HepG2 (cell line): Measurements from ENCODE around the gene GPATCH2. TPM values are rescaled to one million over a fixed set of nuclear protein-coding genes. Genes with fewer than 3 reads are reported as not detected.

Experiments
- ATAC-seq: fragments of 200-7000 bp; cut with Tn5 transposase; 3 replicates; pipeline ENCODE4 v1.9.1; 2020; ENCODE audit warnings: mild to moderate bottlenecking, moderate library complexity
- BruUV-seq: library from RNA; stranded (reverse); fragments of 400-500 nt; replicated peaks from 2 replicates; lab custom pipeline; 2021; lab: Mats Ljungman, UMichigan
- CTCF ChIA-PET: fragments of 300-600 bp; formaldehyde crosslinking; extraction: SDS; loops from one replicate; lab custom pipeline; 2021; ENCODE audit warnings: low total read pairs, inconsistent platforms, low intra/inter-chr PET ratio; lab: Yijun Ruan, JAX
- POLR2A ChIA-PET: fragments of 350-600 bp; sonication (Branson Sonifier 250); formaldehyde crosslinking; loops from one replicate; lab custom pipeline; 2020; ENCODE audit warnings: antibody characterized with exemption, inconsistent platforms; lab: Yijun Ruan, JAX
- DNase-seq: peaks from one replicate; pipeline ENCODE4 v3.0.0-alpha.2; 2015; ENCODE audit warnings: low spot score
- FAIRE-seq: peaks from 3 replicates; lab custom pipeline; 2011; peaks lifted over from hg19 to GRCh38; lab: Jason Lieb, UNC
- H2AFZ ChIP-seq: one replicate; pipeline ENCODE4 v1.6.1; 2011; ENCODE audit warnings: low read length, inconsistent platforms
- H3K27ac ChIP-seq: fragments of 300-600 bp; 3 replicates; pipeline ENCODE4 v1.8.0; 2011; ENCODE audit warnings: mixed run types, mild to moderate bottlenecking, mixed read lengths, low read length, inconsistent platforms; ENCODE audit not compliant: insufficient read depth; ENCODE audit errors: extremely low read length
- H3K27me3 ChIP-seq, 2 experiments: fragments of 200-600 bp in 1 of 2; 2 replicates in 1 of 2; 3 replicates in 1 of 2; pipeline versions ENCODE4 v1.6.0 to v1.8.0; 2011; ENCODE audit warnings: low read length in 2 of 2, mild to moderate bottlenecking in 2 of 2, moderate library complexity in 2 of 2, inconsistent platforms in 1 of 2; ENCODE audit not compliant: insufficient read depth in 2 of 2, control insufficient read depth in 1 of 2
- H3K36me3 ChIP-seq, 2 experiments: fragments of 200-600 bp in 1 of 2; replicated peaks in 1 of 2; 2 replicates in 1 of 2; 3 replicates in 1 of 2; pipeline versions ENCODE4 v1.5.1 to v1.8.0; 2011; ENCODE audit warnings: low read length in 2 of 2, inconsistent platforms in 1 of 2; ENCODE audit not compliant: insufficient read depth in 2 of 2, control insufficient read depth in 1 of 2
- H3K4me1 ChIP-seq: 2 replicates; pipeline ENCODE4 v1.5.1; 2012; ENCODE audit warnings: low read length, inconsistent platforms; ENCODE audit not compliant: insufficient read depth
- H3K4me2 ChIP-seq: 2 replicates; pipeline ENCODE4 v1.6.0; 2011; ENCODE audit warnings: low read depth, low read length, inconsistent platforms
- H3K4me3 ChIP-seq, 3 experiments: fragments of 200-600 bp in 1 of 3; sonication (generic), shearing (Covaris generic) in 1 of 3; replicated peaks in 1 of 3; 2 replicates each; pipeline ENCODE4 v1.5.1; 2011 to 2016; ENCODE audit warnings: low read length in 3 of 3, inconsistent platforms in 2 of 3, low read depth in 2 of 3, mild to moderate bottlenecking in 2 of 3, control low read depth in 1 of 3, mixed read lengths in 1 of 3; ENCODE audit not compliant: insufficient read depth in 1 of 3
- H3K79me2 ChIP-seq: one replicate; pipeline ENCODE4 v1.6.1; 2011; ENCODE audit warnings: low read length, inconsistent platforms; ENCODE audit not compliant: insufficient read depth
- H3K9ac ChIP-seq: 2 replicates; pipeline ENCODE4 v1.6.0; 2011; ENCODE audit warnings: mild to moderate bottlenecking, low read depth, low read length, inconsistent platforms; ENCODE audit not compliant: insufficient read depth
- H3K9me3 ChIP-seq: 2 replicates; pipeline ENCODE4 v1.5.1; 2012; ENCODE audit warnings: mild to moderate bottlenecking, low read length
- H4K20me1 ChIP-seq: 2 replicates; pipeline ENCODE4 v1.6.0; 2011; ENCODE audit warnings: inconsistent platforms, mild to moderate bottlenecking, low read length, moderate library complexity; ENCODE audit not compliant: insufficient read depth
- AGO2 ChIP-seq: fragments of 200-400 bp; formaldehyde crosslinking; optimal IDR thresholded peaks from 2 replicates; pipeline ENCODE3; 2017; ENCODE audit warnings: mild to moderate bottlenecking, low read depth, low read length, moderate library complexity
- CEBPB ChIP-seq: IDR thresholded peaks from 2 replicates; pipeline ENCODE4 v1.6.1; 2011; ENCODE audit warnings: low read depth, low read length, improper control_type of control experiment, borderline replicate concordance
- FOXM1 ChIP-seq: sonication (generic); formaldehyde crosslinking; IDR thresholded peaks from 2 replicates; pipeline ENCODE4 v1.5.0; 2020; ENCODE audit warnings: missing genetic modification reagents
- GABPA ChIP-seq, 2 experiments: IDR thresholded peaks; 2 replicates each; pipeline ENCODE4 v1.6.1; 2011 to 2016; ENCODE audit warnings: low read depth in 2 of 2, low read length in 1 of 2, missing biosample characterization in 1 of 2, missing genetic modification characterization in 1 of 2
- MBD4 ChIP-seq: IDR thresholded peaks from 2 replicates; pipeline ENCODE4 v1.6.1; 2012; ENCODE audit warnings: low read length, inconsistent platforms, borderline replicate concordance
- MTA1 ChIP-seq: sonication (generic); formaldehyde crosslinking; IDR thresholded peaks from 2 replicates; pipeline ENCODE4 v1.4.0; 2020; ENCODE audit warnings: missing genetic modification reagents, mild to moderate bottlenecking, borderline replicate concordance
- NPAS2 ChIP-seq: sonication (generic); formaldehyde crosslinking; IDR thresholded peaks from 2 replicates; pipeline ENCODE4 v1.8.0; 2022; ENCODE audit warnings: mild to moderate bottlenecking, missing genetic modification reagents, borderline replicate concordance
- PTBP1 ChIP-seq: fragments of 200-400 bp; formaldehyde crosslinking; IDR thresholded peaks from 2 replicates; pipeline ENCODE4 v1.6.1; 2018; ENCODE audit warnings: low read length, low read depth; ENCODE audit not compliant: poor library complexity, severe bottlenecking
- SSRP1 ChIP-seq: IDR thresholded peaks from 2 replicates; pipeline ENCODE4 v1.6.1; 2016; ENCODE audit warnings: control low read depth
- TBX3 ChIP-seq: fragments of 450-650 bp; IDR thresholded peaks from 2 replicates; pipeline ENCODE4 v1.6.1; 2017; ENCODE audit warnings: antibody characterized with exemption, mild to moderate bottlenecking, inconsistent platforms, borderline replicate concordance
- ZBTB4 ChIP-seq: sonication (generic); formaldehyde crosslinking; IDR thresholded peaks from 2 replicates; pipeline ENCODE4 v1.4.0; 2020; ENCODE audit warnings: missing genetic modification reagents, mild to moderate bottlenecking, borderline replicate concordance
- ZNF761 ChIP-seq: sonication (generic); formaldehyde crosslinking; conservative IDR thresholded peaks from 2 replicates; pipeline ENCODE4 v1.4.0; 2020; ENCODE audit warnings: mild to moderate bottlenecking, missing genetic modification reagents
- ZNF816 ChIP-seq: sonication (generic); formaldehyde crosslinking; IDR thresholded peaks from 2 replicates; pipeline ENCODE4 v1.8.0; 2022; ENCODE audit warnings: missing genetic modification reagents, mild to moderate bottlenecking, borderline replicate concordance
- ZSCAN9 ChIP-seq: IDR thresholded peaks from 2 replicates; pipeline ENCODE4 v1.6.1; 2016; ENCODE audit warnings: borderline replicate concordance
- WGBS: methylation state at CpG from one replicate; pipeline ENCODE4 v1.1.6; 2017; ENCODE audit warnings: low lambda C conversion rate; 5-methylcytosine and 5-hydroxymethylcytosine counted together
- in situ Hi-C: cut with HindIII; loops from 2 replicates; pipeline ENCODE4 v1.10.0; 2017; ENCODE audit warnings: low pct_unique_long_range_greater_than_20kb; ENCODE audit not compliant: extremely low pct_ligation_motif_present
- intact Hi-C: fragments of 100-400 bp; cut with micrococcal nuclease; formaldehyde crosslinking; loops from one replicate; pipeline ENCODE4 v1.10.0; 2022; ENCODE audit not compliant: unreplicated experiment
- polyA plus RNA-seq, 8 experiments: library from polyadenylated mRNA; depleted of rRNA in 3 of 8; stranded (reverse) in 7 of 8; unstranded in 1 of 8; fragments of >200 nt; fragmentation: Illumina TruSeq in 4 of 8; extraction: Trizol in 4 of 8; gene quantifications; 2 replicates each; pipeline versions ENCODE4 v1.2.1 to v1.2.3, GENCODE V29; 2011 to 2016; ENCODE audit warnings: low read depth in 4 of 8, missing spikeins in 1 of 8, mixed read lengths in 1 of 8; ENCODE audit not compliant: insufficient read depth in 1 of 8
- total RNA-seq, 5 experiments: library from RNA; depleted of rRNA; stranded (reverse); fragments of >200 nt; fragmentation: Illumina TruSeq; extraction: Trizol; gene quantifications; 2 replicates each; pipeline ENCODE4 v1.2.3, GENCODE V29; 2016; ENCODE audit warnings: low read depth in 1 of 5
- TF ChIP-seq, protein P1 (sequence below): IDR thresholded peaks from 2 replicates; pipeline ENCODE4 v1.6.1; 2016; ENCODE audit warnings: low read depth, borderline replicate concordance

Gene GPATCH2
- total and polyA plus RNA-seq, 2 of the 13 experiments (the other 11 are each of a cell fraction or from before 2014, with no cell fraction given) = 3.5 to 15.7 TPM

GRCh38 chr1:217622042-217622441, 8.8 kb downstream of the GPATCH2 start:
- Histone ChIP-seq H3K4me2 (no peak overlapping the region), H2AFZ (no peak overlapping the region), H4K20me1 (no peaks in the 10 kb centered on the region), H3K9me3 (no peaks in the 10 kb centered on the region), H3K36me3 (peaks cover 0 to 8% of the 10 kb centered on the region in 2 experiments; a peak in 3 of 5 replicates), H3K27me3 (no peaks in the 10 kb centered on the region), H3K79me2 (peaks cover 10% of the 10 kb centered on the region), H3K4me1 (peaks cover 10% of the 10 kb centered on the region), H3K4me3 (no peak overlapping the region), H3K9ac (no peak overlapping the region), H3K27ac (no peak overlapping the region)
- ChIA-PET CTCF (no interaction called here), POLR2A (interaction anchor here (1.2 kb wide), 1 partner anchor 9 kb away, joined by 3 read pairs; the partner anchor contains the start of genes GPATCH2 and SPATA17)
- FAIRE-seq (no peak), DNase-seq (no peak), ATAC-seq (no peak)
- no TSS peak for BruUV-seq
- TF ChIP-seq FOXM1 (no peak), TBX3 (no peak), MTA1 (no peak), MBD4 (no peak), ZNF761 (CRISPR knock-in tag) (no peak), PTBP1 (no peak)
- in situ Hi-C loops (no loop called here), intact Hi-C loops (no loop called here)
- WGBS = 98% methylated on average over 3 of the region's 3 CpGs

- in situ Hi-C loops = no loop called here
- H3K4me1 ChIP-seq = peaks cover 12% of the 10 kb centered on the region
- no peak overlapping the region for H3K4me3 ChIP-seq
- H4K20me1 ChIP-seq = no peaks in the 10 kb centered on the region
- H3K36me3 ChIP-seq = peaks cover 0 to 8% of the 10 kb centered on the region in 2 experiments; a peak in 3 of 5 replicates
- POLR2A ChIA-PET = no interaction called here
- ATAC-seq (no peak), FAIRE-seq (no peak), DNase-seq (no peak)
- no peaks in the 10 kb centered on the region for H3K9me3 ChIP-seq
- H2AFZ ChIP-seq = no peak overlapping the region
- H3K4me2 ChIP-seq = no peak overlapping the region
- H3K79me2 ChIP-seq = peaks cover 7% of the 10 kb centered on the region
- CTCF ChIA-PET = no interaction called here
- no peak overlapping the region for H3K27ac ChIP-seq
- no peak overlapping the region for H3K9ac ChIP-seq
- H3K27me3 ChIP-seq = no peaks in the 10 kb centered on the region
- WGBS = 98% methylated on average over 4 of the region's 4 CpGs
- BruUV-seq = no TSS peak
- intact Hi-C loops = no loop called here
- TF ChIP-seq SSRP1 = no peak
- TF ChIP-seq GABPA (IDR thresholded peaks at IDR 0.05; ENCODE audit: low read depth, low read length) = no peak
- no peak for TF ChIP-seq GABPA (CRISPR knock-in tag; IDR thresholded peaks at IDR 0.05; ENCODE audit: low read depth)
- no peak for TF ChIP-seq AGO2
- no peak for TF ChIP-seq ZSCAN9 (CRISPR knock-in tag)
- no peak for TF ChIP-seq NPAS2 (CRISPR knock-in tag)
- TF ChIP-seq, protein P1, sequence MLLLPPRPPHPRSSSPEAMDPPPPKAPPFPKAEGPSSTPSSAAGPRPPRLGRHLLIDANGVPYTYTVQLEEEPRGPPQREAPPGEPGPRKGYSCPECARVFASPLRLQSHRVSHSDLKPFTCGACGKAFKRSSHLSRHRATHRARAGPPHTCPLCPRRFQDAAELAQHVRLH (CRISPR knock-in tag) = no peak
- TF ChIP-seq ZNF816 (CRISPR knock-in tag) = no peak
- no peak for TF ChIP-seq ZBTB4 (CRISPR knock-in tag)
- TF ChIP-seq CEBPB = no peak
Observed at GRCh38 chr1:217620814-217621213, 10.1 kb downstream of the GPATCH2 start.
